A549 treated with DMSO at 1 μM for 4 hours (cell line): ENCODE results near the gene PTPN22. TPM values are rescaled to one million over a fixed set of nuclear protein-coding genes. Genes with fewer than 3 reads are reported as not detected.

Experiments used
- total RNA-seq: library from RNA; stranded (reverse); fragments of 200-300 nt; extraction: Qiagen RNA extraction; gene quantifications from 5 replicates; pipeline ENCODE4 v1.2.3, GENCODE V29; 2022; ENCODE audit warnings: low read depth

PTPN22 gene
- not detected in 5 replicates for total RNA-seq

DNA sequence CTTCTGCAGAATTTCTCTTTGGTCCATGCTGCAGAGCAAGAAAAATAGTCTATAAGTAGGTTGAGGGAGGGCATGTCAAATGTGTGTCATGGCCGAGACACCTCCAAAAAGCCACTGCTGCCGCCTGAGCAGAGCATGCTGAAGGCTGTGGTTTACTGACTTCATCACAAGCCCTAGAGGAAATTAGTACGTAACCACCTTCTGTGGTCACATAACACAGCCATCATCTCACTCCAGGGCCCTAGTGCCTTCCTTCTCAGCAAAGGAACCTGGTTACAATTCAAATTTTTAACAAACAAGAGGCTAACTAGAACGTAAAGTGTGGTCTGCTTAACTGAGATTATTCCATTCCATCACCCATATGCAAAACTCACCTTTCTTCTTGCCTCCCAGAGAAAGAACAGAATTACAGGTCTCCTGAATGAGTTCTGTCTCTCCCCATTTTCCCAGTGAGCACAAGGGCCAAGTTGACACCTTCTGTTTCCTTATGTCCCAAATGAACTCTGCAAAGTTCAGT lies at the start of gene PTPN22:
PTPN22 (minus strand) TSS at position 116 of the 517 bp plus-strand sequence.

DNA sequence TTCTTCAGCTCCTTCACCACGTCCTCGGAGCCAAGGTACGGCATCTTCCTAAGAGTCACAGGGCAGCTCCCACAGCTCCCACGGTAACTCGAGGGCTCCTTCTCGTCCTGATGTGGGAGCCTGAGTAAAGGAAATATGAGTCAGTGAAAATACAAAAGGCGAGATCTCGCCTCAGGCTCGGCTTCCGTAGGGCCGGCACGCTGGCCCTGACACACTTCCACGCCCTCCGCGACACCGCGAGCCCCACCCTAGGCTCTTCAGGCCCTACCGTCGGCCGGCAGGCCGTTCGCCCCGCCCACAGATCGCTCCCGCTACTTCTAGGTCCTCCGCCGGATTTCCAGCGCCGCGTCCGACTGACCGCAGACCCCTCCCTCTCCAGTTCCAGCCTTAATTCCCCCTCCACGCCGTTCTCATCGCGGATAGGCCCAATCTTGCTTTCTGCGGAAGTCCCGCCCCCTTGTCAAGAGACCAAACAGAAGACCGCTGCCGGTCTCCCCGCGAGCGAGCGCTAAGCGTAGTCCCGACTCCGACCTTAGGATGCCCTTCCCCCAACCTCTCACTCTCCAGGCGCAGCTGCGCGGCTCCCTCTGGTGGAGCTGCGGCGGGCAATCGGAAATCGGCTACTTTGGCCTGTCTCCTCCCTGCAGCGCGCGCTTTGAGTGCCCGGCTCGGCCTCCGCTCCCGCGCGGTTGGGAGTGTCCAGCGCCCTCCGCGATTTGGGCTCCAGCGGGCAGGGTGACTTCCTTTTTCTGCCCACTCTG lies 33.3 kb upstream of the PTPN22 start, which contains the start of the genes AP4B1 and DCLRE1B:
AP4B1 (minus strand) TSS at position 126 of the 761 bp plus-strand sequence; CDS start at position 44, 82 bp downstream.
DCLRE1B (plus strand) TSS at position 653 of the 761 bp plus-strand sequence. CDS start 261 bp downstream, outside the sequence.

DNA sequence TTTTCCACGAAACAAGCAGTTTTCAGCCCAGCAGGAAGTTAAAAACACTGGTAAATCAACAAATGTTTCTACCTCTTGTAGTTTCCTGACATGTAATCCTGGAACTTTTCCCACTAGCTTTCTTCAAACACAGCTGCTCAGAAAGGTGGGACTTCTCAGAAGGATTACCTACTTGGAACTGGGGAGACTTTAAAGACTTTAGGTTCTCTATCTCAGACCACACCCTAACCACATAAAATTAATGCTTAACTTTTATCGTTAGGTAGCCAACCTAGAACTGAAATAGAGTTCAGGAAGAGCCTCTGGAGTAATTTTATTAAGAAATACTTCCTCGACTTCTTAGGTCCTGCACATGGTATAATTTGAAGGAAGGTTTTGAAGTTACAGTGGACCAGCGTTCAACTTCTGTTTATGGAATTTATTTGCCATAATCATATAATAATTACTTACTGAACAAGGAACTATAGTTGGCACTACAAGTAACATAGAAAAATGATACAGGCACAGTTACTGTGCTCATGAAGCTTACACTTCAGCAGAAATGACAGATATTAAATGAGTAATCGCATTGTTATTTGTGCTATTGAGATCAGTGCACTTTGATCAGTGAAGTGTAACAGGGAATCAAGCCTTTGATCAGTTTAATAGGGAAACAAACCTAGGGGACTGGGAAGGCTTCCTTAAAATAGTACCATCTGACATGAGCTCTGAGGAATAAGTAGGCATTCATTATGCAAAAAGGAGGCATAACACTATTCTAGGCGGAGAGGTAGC lies 16.1 kb upstream of the PTPN22 start, which contains the start of gene BCL2L15:
BCL2L15 (minus strand) TSS at position 180 of the 774 bp plus-strand sequence. CDS start 206 bp downstream, outside the sequence.

DNA sequence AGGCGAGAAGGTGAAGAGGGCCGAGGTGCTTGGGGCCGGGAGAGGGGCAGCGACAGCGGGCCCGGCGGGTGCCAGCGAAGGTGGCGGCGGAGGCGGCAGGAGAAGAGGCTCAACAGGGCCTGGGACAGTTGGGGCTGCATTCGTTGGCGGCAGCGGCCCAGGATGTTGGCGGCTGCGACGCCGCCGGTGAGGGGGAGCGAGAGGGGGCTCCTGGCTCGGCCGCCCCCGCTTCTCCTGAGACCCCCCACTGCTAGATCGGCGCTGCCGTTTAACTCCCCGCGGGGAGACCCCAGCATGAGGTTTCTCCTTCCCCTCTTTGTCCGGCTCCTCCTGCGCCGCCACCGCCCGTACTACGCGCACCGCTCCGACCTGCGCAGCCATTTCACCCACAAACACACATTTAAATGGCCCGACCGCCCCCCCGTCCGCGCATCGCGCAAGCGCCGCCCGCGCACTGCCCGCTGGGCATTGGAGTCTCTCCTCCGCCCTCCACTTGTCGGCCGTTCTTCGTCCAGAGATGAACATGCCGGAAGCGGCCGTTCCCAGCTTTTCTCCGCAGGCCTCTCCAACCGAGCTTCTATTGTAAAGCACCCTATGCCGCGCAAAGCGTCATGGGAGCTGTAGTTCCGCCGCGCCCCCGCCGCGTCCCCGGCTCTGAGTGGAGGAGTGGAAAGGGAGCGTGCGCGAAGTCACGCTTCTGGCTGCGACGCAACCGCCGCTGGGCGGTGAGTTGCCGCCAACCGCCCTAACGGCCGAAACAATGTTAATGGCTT lies 59.4 kb downstream of the PTPN22 start, which contains the start of gene RSBN1:
RSBN1 (minus strand) TSS at position 589 of the 773 bp plus-strand sequence; CDS start at position 525, 64 bp downstream.

Other genes starting within 250 kb of the PTPN22 start
- gene PHTF1, start 112.2 kb downstream of the PTPN22 start, total RNA-seq, result 15.3 to 17.8 TPM (median 16.0 TPM) in 5 replicates
- gene RSBN1, start 59.2 kb downstream of the PTPN22 start, total RNA-seq, result 4.0 to 5.0 TPM (median 4.7 TPM) in 5 replicates
- 0.31 to 0.65 TPM (median 0.46 TPM) in 5 replicates for gene BCL2L15, start 15.9 kb upstream of the PTPN22 start, total RNA-seq
- gene AP4B1, start 33.1 kb upstream of the PTPN22 start, total RNA-seq, result 9.1 to 11.4 TPM (median 10.4 TPM) in 5 replicates
- 8.7 to 11.2 TPM (median 11.0 TPM) in 5 replicates for gene DCLRE1B, start 33.6 kb upstream of the PTPN22 start, total RNA-seq
- 13.5 to 21.7 TPM (median 19.9 TPM) in 5 replicates for gene HIPK1, start 57.6 kb upstream of the PTPN22 start, total RNA-seq
- 4.1 to 5.2 TPM (median 4.2 TPM) in 5 replicates for gene OLFML3, start 107.8 kb upstream of the PTPN22 start, total RNA-seq